Cardiac fibroblast (primary cell): ENCODE data around the gene PCNX2.
A peak's percentile ranks its signal among the peaks of the same experiment; 100 is the strongest.

Experiments
- DNase-seq, 2 donors: peaks; one replicate each; pipeline versions ENCODE4 v3.0.0 to v3.0.0-alpha.2; 2010; ENCODE audit warnings: low read depth in 2 of 2
- H3K4me3 ChIP-seq, 2 donors: replicated peaks in 1 of 2; 1 replicate in 1 of 2; 2 replicates in 1 of 2; pipeline ENCODE4 v1.5.1; 2011; ENCODE audit warnings: low read depth in 2 of 2, low read length in 2 of 2, mild to moderate bottlenecking in 2 of 2, moderate library complexity in 1 of 2
- TF ChIP-seq, protein P1 (sequence below): IDR thresholded peaks from one replicate; pipeline ENCODE4 v1.5.1; 2011; ENCODE audit warnings: low read depth, mild to moderate bottlenecking, low read length, inconsistent platforms

PCNX2 gene

DNA sequence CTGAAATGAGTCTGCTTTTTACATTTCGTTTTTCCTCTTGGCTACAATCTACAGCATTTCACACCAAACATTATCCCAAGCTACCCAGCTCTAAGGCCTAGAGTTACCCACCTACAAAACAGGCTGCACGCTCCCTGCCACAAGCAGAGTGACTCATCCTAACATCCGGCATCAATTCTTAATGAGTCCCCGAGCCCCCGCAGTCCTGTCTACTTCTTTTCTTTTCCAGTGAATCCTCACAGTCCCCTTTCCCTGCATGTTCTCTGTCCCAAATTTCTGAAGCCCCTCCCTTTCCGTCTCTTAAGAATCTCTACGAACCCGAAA, 650 bp downstream of the PCNX2 start:
- peak overlapping the region; percentile 91 to 98 for H3K4me3 ChIP-seq
- TF ChIP-seq, protein P1, sequence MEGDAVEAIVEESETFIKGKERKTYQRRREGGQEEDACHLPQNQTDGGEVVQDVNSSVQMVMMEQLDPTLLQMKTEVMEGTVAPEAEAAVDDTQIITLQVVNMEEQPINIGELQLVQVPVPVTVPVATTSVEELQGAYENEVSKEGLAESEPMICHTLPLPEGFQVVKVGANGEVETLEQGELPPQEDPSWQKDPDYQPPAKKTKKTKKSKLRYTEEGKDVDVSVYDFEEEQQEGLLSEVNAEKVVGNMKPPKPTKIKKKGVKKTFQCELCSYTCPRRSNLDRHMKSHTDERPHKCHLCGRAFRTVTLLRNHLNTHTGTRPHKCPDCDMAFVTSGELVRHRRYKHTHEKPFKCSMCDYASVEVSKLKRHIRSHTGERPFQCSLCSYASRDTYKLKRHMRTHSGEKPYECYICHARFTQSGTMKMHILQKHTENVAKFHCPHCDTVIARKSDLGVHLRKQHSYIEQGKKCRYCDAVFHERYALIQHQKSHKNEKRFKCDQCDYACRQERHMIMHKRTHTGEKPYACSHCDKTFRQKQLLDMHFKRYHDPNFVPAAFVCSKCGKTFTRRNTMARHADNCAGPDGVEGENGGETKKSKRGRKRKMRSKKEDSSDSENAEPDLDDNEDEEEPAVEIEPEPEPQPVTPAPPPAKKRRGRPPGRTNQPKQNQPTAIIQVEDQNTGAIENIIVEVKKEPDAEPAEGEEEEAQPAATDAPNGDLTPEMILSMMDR, result no peak
- DNase-seq, result peak; percentile 56 to 67

DNA sequence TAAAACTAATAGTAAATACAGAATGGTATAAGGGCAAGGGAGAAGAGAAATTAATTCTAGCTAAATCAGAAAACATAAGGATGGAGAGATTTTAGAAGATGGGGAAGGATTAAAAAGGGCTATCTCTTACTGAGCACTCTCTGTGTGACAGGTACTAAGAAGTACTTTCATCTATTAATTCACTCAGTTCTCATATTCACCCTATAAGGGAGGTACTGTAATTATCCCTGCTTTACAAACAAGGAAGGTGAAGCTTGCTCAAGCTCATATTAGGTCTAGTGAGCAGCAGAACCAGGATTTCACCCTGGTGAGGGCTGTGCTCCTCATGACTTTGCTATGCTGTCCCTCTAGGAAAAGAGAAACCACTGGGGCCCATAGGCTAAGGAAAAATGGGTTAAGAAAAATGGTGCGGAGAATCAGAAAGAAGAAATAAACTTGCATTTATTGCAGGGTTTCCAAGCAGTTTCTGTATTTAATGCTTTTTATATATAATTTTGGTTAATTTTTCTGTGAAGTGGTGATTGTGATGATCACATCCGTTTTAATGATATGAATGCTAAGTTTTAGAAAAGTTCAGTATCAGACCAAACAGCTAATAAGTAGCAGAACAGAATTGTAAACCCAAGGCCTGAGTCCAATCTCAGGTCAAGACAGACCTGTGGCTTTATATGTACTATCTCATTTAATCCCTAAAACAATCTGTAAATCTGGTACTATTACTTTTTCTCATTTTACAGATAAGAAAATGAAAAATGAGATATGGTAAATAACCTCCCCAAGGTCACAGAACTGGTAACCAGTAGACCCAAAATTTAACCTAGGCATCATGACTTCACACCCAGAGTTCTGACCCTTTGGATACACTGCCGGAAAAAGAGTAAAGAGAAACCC, 1.7 kb downstream of the PCNX2 start:
- DNase-seq, result peak in 1 of 2 donors; percentile 3
- TF ChIP-seq, protein P1, result no peak
- H3K4me3 ChIP-seq, result no peak overlapping the region

DNA sequence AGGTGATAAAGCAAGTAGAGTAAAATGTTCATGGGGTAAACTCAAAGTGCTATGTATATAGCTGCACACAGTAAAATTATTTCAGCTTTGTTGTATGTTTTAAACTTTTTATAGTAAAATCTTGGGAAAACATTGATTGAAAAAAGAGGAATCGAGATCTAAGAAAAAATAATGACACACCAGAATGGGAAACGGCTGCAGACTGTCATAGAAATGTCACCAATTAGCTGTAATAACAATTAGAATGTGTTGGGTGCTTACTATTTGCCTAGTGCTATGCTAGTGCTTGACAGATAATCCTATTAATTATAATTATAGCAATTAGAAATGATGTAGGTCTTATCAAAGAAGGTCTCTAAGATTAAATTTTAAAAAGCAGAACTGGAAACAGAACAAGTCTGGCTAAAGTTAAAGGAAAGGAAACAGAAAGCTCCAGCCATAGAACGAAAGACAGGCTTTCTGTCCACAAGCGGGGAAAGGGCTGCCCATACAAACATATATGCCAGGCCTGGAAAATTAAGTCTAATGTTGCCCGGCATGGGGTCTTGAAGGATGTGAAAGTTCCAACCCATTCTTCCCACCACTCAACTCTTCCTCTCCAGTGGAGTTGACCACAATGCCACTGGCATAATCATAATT, 5.0 kb downstream of the PCNX2 start:
- no peak overlapping the region for H3K4me3 ChIP-seq
- DNase-seq, result no peak
- TF ChIP-seq, protein P1, result no peak

DNA sequence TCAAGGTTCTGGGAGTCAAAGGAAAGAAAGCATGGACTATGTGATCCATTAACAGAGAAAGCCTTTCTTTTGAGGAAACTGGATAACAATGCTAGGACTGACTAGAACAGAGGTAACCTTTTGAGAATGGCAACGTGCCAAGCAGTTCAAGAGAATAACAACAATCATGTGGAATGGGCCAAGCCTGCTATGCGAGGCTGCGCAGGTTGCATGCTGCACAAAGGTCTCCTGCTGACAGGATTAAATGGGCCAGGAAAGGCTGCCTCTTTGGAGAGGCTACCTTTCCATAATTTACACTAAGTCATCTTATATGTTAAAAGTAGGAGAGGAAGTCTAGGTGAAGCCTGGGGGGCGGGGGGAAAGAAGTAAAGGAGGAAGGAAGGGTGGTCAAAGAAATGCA, 5.8 kb downstream of the PCNX2 start:
- DNase-seq, result no peak
- H3K4me3 ChIP-seq, result no peak overlapping the region
- TF ChIP-seq, protein P1, result no peak

DNA sequence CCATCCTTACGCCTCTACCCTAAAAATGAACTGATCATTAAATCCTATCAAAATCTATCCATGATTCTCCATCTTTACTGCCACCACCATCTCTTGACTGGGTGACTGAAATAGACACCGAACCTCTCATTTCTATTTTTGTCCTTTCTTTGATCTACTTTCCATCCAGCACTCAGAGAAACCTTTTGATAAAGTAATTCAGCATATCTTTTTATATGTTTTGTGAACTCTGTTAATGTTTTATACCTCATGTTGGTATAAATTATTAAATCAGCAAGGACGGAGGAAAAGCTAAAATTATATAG, 13.0 kb downstream of the PCNX2 start:
- TF ChIP-seq, protein P1, result no peak
- H3K4me3 ChIP-seq, result no peak overlapping the region
- no peak for DNase-seq

DNA sequence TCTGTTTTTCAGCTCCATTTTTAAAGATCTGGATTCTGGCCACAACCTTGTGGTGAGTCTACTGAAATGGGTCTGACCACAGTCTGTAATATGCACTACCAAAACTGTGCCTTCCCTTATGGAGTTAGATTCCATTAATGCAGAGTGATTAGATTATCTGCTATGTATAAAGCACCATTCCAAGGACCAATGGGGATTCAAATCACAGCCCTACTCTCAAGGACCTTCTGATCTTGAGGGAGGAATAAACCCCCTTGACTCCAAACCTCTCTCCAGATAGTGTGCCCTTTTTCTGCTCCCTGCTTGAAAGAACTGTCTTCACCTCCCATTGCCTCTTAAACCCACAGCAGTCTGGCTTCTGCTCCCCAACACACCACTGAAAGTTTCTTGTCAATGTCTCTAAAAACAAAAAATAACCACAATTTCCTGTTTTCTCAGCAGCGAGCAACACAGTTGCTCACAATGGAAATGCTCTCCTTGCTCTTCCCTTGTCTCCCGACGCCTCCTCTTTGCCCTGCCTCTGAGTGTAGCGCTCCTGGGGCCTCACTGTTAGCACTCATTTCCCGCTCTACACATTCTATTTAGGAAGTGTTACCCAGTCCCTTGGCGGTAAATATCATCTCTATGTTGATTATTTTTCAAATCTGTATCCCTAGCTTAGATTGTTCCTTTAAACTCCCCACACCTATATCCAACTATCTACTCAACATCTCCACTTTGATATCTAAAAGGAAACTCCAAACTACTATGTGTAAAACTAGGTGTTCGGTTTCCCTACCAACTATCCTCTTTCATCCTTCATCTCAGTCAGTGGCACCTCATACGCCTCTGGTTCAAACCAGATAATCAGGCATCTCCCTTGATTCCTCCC, 13.6 kb downstream of the PCNX2 start:
- peak; percentile 65 to 80 for DNase-seq
- H3K4me3 ChIP-seq, result no peak overlapping the region
- TF ChIP-seq, protein P1, result no peak
